NCI-H774 (cell line): ENCODE measurements around the gene TRIM71.
"Not testable (repeated sequence)": the region's sequence is repeated elsewhere in the genome, so short reads cannot be mapped to it uniquely, and the experiment has no call there.

ENCODE experiments used
- DNase-seq: peaks from one replicate; lab custom pipeline; 2025; lab: John Stamatoyannopoulos, UW

TRIM71 gene

DNA sequence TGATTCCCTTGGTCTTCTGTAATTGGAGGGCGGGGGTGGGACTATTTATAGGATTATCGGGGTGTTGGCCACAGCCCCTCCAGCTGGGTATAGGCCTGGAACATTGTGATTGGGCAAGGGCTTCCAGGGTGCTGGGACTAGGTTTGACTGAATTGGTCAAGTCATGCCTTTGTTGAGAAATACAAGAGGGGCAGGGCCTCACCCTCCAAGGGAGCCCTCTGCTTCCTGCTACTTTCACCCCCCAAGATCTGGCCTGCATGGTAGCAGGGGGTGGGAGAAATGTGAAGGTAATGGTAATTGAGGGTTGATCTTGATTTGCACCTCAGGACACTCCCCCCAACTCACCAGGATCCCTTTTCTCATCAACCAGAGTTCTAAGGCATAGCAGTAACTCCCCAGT, 25.2 kb downstream of the TRIM71 start:
- DNase-seq: no peak

DNA sequence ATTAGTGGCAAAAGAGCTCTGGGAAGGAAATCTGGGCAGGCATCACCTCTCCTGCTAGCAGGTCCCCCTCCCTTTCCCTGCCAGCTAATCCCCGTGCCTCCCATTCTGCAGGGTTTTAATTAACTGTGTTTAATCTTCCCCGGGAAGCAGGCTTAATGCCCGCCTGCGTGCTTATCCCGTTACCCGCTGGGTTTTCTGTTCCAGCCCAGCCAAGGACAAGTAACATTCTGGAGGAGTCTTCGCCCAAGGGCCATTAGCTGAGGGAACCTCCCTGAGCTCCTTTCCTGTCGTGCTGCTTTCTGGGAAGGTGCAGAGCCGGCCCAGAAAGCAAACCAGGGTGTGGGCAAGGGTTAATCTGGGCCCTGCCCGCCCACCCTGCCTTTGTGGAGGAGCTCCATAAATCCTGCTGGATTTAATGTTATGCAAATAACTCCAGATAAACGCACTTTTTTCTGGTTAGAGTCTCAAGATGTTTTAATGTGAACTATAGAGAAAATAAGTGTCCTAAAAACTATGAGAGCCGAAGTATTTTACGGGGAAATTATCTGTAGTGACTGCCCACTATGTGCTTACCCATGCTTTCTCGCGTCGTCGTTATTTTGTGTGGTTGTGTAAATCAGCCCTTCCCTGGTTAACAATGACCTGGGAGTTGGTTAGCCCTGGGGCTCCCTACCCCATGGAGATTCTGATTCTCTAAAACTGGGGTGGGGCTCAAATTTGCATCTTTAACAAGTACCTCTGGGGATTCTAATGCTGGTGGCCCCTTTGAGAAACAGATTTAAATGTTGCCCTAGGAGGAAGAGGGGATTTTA, 25.9 kb downstream of the TRIM71 start:
- DNase-seq: no peak

DNA sequence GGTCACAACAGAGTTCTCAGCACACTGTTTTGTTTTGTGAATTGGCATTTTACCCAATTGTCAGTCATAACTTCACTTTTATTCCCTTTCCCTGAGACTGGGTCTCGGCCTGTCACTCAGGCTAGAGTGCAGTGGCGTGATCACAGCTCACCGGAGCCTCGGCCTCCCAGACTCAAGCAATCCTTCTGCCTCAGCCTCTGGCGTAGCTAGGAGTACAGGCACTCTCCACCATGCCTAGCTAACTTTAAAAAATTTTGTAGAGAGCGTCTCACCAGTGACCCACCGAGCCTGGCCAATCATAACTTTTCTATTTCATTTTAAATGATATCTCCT, 26.5 kb downstream of the TRIM71 start:
- DNase-seq: no peak

DNA sequence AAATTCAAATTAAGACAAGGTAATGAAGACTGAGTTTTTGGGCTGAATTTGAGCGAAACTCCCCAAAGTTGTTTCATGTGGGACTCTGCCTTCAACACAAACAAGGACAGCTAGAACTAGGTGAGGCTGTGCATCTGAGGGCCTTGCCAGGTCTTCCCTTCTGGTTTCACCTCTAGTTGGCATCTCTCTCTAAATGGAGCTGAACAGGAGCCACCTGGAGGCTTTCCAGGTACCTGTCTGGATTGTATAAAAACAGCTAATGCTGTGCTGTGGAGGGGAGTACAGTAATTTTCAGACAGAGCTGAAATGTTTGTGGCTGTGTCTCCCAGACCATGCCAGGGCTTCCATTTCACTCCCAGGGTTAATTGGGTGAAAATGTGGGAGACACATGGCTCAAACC, 27.1 kb downstream of the TRIM71 start:
- DNase-seq: no peak

DNA sequence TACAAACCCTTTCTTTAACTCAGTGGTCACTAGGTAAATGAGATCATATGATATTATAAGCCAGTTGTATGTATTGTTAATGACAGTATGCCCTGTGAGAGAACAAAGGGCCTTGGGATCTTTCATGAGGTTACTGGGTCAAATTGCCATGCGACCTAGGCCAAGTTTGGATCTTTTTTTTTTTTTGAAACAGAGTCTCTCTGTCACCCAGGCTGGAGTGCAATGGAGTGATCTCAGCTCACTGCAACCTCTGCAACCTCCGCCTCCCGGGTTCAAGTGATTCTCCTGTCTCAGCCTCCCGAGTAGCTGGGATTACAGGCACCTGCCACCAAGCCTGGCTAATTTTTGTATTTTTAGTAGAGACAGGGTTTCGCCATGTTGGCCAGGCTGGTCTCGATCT, 27.7 kb downstream of the TRIM71 start:
- DNase-seq: not testable (repeated sequence)

DNA sequence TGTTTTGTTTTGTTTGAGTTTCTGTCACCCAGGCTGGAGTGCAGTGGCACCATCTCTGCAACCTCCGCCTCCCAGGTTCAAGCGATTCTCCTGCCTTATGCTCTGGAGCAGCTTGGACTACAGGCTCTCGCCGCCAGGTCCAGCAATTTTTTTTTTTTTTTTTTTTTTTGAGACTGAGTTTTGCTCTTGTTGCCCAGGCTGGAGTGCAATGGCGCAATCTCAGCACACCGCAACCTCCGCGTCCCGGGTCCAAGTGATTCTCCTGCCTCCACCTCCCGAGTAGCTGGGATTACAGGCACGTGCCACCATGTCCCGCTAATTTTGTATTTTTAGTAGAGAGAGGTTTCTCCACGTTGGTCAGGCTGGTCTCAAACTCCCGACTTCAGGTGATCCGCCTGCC, 29.2 kb downstream of the TRIM71 start:
- not testable (repeated sequence) for DNase-seq

DNA sequence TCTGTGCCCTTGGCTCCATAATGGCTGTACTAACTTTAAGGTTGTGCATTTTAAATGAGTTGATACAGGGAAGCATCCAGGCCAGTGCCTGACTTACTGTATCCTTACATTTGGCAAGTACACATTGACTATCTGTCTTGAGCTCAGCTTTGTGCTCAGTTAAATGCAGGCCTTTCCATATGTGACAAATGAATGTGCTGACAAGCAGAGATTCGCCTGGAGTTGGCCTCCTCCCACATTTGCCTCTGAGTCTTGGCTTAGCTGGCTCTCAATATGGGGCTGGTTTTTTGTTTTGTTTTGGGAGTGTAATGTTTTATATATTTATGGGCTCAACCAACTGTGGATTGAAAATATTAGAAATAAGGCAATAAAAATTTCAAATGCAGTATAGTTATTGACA, 29.7 kb downstream of the TRIM71 start:
- no peak for DNase-seq

DNA sequence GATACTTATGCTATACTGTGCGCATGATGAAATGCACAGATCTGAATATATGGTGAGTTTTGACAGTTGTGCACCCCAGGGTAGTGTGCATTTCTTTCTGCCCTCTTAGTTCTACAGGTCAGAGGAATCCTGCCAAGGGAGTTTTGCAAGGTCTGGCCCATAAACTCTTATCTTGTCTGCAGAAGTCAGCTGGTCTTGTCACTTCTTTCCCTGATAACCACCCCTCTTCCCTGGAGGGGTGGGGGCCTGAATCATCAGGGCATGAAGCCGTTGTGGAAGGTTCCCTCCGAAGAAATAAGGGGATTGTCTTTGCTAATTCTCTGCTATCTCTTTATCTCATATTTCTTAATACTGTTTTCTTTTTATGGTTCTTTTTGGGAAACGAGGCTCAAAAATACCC, 30.4 kb downstream of the TRIM71 start:
- DNase-seq: no peak

DNA sequence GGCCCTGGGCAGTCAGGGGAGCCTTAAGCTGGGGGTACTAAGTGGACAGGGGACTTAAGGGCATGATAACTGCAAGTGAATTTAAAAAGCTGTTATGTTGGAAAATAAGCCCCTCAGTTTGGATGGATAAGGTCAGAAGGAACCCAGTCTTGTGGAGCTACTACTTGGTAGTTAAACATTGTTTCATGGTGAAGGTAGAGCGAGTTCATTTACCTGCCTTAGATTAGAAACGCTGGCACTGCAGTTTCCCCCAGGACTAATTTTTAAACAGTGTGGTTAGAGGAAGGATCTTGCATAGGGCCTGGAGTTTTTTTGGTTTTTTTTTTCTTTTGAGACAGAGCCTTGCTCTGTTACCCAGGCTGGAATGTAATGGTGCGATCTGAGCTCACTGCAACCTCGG, 31.2 kb downstream of the TRIM71 start:
- DNase-seq: no peak

DNA sequence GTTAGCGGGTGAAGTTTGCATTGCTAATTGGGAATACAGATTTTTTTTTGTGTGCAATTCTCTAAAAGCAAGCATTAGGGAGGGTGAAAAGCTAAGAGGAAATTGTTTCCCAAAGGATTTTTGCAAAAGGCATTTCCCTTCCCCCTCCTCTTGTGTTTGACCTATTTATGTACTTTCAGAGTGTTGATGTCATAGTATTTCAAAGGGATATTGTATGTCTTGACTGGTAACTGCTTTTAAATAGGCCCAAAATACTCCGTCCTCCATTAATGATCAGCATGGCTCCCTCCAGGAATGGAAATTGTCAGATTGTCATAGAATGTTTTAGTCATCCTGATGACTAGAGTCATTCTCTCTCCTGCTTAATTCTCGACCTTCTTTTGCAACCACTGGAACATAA, 32.4 kb downstream of the TRIM71 start:
- no peak for DNase-seq

DNA sequence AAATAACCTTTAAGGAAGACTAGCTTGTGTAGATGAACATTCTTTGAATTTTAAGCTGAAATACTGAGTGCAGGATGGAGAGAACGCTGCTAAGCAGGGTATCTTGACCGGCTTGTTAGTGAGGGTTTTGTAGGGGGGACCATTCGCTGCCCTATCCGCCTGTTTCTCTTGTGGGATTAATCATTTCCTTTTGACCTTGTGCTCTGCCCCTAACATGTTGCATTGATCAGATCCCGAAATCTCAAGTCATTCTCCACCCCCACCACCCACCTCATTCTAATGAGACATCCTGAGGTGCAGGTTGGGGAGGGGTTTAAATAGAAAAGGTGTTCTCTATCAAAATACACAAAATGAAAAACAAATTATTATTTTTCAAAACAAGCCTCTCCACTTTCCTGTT, 32.8 kb downstream of the TRIM71 start:
- DNase-seq: no peak

DNA sequence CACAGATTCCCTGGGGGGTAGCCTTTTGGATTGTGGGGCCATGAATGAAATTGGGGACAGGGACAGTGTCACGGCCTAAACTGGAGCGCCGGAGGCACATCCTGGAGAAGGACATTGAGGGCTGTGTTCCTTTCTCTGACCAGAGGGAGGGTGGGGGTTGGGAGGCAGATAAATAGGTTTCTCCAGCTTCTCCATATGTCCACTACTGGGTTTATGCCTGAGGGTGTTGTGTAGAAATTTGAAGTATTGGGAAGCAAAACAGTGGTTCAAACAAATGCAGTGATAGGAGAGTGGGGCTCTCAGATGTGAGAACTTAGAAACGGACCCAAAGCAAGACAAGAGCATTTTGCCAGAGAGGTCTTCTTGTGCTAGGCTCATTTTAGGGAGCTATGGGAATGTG, 34.3 kb downstream of the TRIM71 start:
- DNase-seq: no peak

DNA sequence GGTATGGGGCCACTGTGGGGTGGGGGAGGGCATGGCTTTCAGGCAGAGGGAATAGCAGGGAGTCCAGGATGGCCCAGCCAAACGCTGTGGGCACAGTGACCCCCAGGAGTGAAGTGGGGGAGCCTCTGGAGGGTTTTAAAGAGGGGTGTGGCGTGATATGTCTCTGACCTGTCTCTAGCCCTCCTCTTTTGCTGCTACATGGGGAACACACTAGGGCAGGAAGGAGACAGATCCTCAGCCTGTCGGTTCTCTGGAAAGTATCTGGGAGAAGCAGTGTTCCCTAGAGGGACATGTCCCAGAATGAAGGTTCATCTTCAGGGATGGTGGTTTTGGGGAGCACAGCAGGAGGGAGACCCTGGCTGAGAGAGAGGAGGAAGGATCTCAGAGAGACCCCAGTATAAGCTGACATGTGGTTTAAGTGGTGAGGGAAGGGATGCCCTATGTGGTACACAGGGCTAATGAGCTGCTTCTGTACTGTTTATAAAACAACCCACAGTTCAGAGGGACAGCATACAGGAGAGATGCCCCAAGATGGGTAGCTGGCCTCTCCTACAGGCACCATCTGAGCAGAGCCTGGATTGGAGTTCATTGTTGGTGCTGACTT, 37.7 kb downstream of the TRIM71 start:
- DNase-seq: no peak

DNA sequence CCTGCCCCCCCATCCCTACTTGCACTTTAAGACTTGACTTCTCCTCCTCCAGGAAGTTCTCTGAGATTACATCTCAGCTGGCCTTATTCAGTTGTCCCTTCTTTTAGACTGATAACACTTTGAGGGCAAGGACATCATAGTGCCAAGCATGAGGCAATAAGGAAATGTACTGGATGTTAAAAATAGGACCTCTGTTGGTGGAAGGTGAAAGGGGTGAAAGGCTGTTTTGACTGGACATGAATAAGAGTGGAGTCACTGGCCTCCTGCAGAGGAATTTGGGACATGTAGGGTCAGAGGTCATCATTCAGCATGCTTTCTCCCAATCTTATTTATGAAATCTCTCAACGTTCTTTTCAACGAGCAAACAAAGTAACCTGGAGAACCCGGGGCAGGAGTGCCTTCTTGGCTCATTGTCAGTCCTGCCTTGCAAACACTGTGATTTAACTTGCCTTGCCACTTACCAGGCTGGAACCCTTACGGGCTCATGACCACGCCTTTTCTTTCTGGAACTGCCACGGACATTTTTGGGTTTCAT, 38.6 kb downstream of the TRIM71 start:
- no peak for DNase-seq

DNA sequence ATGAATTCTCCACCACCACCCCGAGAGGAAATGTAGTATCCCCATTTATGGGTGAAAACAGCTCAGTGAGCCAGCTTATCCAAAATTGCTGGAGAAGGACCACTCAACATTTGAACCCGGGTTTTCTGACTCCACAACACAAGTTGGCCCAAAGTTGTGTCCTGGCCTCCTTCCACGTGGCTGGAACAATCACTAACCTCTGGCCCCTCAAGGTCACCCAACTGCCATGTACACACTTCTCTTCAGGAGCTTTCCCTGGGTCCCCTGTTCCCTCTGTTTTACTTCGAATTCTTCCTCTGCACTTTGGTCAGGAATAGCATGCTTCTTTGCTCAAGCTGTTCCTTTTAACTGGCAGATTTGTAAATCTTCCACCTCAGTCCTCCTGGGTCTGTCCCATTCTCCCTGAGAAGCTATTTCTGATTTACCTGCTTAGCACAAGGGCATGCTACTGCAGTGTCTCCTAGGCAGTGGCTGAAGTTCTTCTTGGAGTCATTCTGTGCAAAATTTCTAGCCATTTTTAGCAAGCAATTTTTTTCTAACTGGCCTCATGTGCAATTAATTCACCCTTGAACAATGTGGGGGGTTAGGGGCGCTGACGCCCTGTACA, 39.2 kb downstream of the TRIM71 start:
- no peak for DNase-seq

DNA sequence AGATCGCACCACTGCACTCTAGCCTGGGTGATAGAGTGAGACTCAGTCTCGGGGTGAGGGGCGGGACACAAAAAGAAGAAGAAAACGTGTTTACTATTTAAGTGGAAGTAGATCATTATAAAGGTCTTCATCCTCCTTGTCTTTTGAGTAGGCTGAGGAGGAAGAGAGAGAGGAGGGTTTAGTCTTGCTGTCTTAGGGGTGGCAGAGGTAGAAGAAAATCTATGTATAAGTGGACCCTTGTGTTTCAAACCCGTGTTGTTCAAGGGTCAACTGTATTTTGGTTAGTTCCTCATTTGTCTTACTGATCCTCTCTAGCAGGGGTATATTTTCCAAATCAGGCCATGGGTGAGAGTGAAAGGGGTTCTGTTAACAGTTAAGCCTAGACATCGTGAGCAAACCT, 40.1 kb downstream of the TRIM71 start:
- DNase-seq: no peak

DNA sequence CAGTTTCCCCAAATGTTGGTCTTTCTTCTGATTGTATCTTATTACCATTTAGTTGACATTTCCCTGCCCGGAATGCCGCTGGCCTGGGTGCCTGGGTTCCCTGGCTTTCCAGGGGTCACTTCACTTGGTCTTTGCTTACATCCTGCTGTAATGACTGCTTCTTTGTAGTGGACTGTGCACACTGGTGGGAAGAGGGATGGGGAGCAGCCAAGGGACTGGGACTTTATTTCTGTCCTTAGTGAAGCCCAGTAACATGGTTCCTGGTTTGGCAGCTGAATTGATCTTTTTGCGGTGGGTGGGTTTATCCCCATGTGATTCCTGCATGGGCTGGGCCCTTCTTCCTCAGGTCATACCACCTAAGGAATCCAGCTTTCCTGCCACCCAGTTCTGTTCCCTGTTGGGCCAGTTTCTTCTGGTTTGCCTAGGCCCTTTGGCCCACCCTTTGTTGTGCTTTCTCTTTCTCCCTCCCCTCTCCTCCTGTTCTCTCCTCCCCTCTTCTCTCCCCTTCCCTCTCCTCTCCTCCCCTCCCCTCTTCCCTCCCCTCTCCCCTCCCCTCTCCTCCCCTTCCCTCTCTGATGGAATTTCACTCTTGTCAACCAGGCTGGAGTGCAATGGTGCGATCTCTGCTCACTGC, 41.9 kb downstream of the TRIM71 start:
- no peak for DNase-seq

DNA sequence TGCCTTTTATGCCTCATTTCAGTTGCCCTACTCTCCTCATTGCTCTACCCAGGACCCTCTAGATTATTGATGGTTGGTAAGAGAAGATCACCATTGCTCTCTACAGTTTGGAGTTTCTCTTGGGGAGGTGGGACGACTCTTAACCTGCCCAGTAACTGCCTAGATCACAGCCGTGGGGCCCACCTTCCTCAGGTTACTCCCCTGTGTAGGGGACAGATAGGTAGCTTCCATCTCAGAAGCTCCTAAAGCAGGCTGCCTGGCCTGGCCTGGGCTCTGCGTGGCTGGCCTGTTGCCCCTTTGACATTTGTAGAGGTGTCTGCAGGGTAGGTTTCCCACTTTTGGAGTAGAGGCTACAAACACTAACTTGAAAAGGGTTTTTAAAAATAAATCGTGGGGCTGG, 42.7 kb downstream of the TRIM71 start:
- no peak for DNase-seq

DNA sequence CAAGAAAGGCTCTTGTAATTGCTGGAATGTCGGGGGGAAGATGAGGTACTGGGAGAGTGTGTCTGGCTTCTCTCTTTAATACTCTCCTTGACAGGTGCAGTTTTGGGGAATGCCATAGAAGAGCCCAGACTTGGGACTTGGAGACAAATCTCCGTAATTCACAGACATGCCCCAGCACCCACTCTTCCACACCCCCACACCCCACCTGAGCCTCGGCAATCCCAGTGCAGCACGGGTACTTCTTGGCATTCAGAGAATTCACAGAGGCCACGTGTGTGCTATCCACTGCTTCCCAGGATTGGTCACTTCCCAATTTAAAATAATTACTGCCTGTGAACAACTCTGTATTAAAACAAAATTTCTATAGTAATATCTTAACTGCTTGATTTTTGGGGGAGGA, 43.9 kb downstream of the TRIM71 start:
- no peak for DNase-seq

DNA sequence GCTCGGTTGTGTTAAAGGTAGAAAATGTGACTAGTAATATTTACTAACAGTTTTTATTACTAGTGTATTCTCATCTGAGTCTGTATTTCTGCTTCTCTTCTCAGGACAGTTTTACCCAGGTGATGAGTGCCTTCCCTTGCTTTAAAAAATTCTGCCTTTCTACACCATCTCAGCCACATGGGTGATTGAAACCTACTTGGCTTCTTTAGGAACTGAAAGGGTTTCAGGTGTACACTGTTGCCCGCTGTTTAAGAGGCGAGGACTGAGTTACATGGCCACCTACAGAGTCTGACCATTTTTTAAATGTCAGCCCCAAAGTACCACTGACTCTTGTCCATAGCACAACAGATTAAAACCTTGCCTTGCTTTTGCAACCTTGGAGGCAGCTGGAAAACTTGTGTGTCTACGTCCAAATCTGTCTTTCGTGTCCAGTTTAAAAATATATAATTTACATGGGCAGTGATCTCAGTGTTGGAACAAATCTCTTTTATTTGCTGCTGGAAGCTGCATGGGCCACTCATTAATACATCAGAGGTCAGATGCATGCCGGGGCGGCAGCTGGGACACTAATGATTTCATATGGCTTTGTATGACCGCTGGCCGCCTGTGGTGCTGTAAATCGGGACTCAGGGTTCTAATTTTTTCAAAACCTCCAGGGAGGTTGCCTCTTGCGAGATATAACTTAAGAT, 44.6 kb downstream of the TRIM71 start:
- no peak for DNase-seq

DNA sequence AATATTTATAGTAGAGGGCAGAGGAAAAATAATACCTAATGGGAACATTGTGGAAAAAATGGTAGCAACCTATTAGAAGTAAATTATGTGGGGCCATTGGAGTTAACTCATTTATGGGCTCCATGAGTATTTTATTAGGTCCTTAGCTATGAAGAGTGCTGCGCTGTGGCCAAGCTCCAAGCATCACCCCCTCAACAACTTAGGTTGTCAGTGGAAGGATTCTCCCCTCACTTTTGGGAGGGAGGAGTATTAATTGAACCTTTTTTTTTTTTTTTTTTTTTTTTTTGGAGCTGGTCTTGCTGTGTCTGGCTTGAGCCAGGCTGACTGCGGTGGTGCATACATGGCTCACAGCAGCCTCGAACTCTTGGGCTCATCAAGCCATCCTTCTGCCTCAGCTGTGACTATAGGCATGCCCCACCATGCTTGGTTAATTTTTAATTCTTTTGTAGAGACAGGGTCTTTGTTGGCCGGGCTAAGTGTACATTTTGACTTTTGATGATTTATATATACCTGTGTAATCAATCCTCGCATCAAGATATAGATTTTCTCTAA, 45.2 kb downstream of the TRIM71 start:
- no peak for DNase-seq

DNA sequence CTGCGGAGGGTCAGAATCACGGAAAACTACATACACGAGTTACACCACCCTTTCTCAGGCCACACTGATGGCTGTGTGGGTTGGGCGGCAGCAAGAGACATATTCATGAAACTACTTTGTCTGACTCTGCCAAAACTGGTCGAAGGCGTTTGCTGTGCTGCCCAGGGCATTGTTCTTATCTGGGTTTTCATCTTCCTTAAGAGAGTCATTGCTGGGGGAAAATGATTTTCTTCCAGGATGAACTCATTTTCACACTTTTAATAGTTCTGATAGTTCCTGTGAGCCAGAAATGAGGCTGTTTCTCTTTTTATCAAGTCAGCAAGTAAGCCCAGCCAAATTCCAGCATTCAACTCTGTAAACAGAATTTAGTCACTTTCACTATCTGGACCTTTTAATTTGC, 47.6 kb downstream of the TRIM71 start:
- DNase-seq: no peak
